ENCODE measurements around the gene GSTM2.

DNA sequence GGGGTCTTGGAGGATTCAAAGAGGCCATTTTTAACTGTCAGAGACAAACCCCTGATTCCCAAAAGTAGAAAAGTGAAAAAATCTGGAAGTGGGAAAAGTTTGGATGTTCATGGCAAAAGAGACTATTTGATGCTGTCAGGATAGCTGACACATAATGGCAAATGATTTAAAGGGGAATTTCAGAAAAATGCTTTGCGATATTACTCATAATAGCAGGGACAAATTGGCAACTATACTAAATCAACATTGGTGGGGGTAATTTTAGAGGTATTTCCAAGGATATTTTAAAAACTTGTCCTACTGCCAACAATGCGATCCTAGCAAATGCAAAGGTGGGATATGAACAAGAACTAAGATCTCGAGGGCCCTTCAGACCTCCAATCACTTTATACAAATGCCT, 17.2 kb upstream of the GSTM2 start:
- TF ChIP-seq POLR2AphosphoS5 (IDR thresholded peaks at IDR 0.05) (no peak), POLR2A (IDR thresholded peaks at IDR 0.05) (no peak)
